T-helper 17 cell (primary cell): ENCODE measurements around the gene MUCL3. TPM values are rescaled to one million over a fixed set of nuclear protein-coding genes. Genes with fewer than 3 reads are reported as not detected.
A peak's percentile ranks its signal among the peaks of the same experiment; 100 is the strongest.
"Not testable (repeated sequence)": the region's sequence is repeated elsewhere in the genome, so short reads cannot be mapped to it uniquely, and the experiment has no call there.

Experiments used
- ATAC-seq: fragments of 150-1000 bp; cut with Tn5 transposase; 2 replicates; pipeline ENCODE4 v1.10.0; 2021; ENCODE audit warnings: mild to moderate bottlenecking, moderate library complexity
- DNase-seq, 3 donors: peaks; one replicate each; pipeline versions ENCODE4 v3.0.0 to v3.0.0-alpha.2; 2020 to 2021
- H3K9me3 ChIP-seq: one replicate; pipeline ENCODE4 v1.7.0; 2013; ENCODE audit warnings: low read length, mild to moderate bottlenecking; ENCODE audit not compliant: control insufficient read depth, poor library complexity, severe bottlenecking
- H3K27ac Mint-ChIP-seq: one replicate; pipeline ENCODE4 v1.8.0; 2022; ENCODE audit warnings: mild to moderate bottlenecking, moderate library complexity, mixed read lengths
- H3K27me3 Mint-ChIP-seq: one replicate; pipeline ENCODE4 v1.8.0; 2022; ENCODE audit warnings: mixed read lengths
- H3K36me3 Mint-ChIP-seq: one replicate; pipeline ENCODE4 v1.8.0; 2022; ENCODE audit warnings: low read depth, mixed read lengths
- H3K4me1 Mint-ChIP-seq: one replicate; pipeline ENCODE4 v1.8.0; 2022; ENCODE audit warnings: mild to moderate bottlenecking, mixed read lengths
- H3K4me3 Mint-ChIP-seq: one replicate; pipeline ENCODE4 v1.8.0; 2022; ENCODE audit warnings: mild to moderate bottlenecking, moderate library complexity, mixed read lengths
- total RNA-seq, 4 donors: library from RNA in 2 of 4; stranded (reverse) in 2 of 4; gene quantifications; one replicate each; pipeline ENCODE4 v1.2.3 and lab custom pipeline; 2022 to 2026

MUCL3 gene
- total RNA-seq, 2 donors from 2014 or later: not detected

DNA sequence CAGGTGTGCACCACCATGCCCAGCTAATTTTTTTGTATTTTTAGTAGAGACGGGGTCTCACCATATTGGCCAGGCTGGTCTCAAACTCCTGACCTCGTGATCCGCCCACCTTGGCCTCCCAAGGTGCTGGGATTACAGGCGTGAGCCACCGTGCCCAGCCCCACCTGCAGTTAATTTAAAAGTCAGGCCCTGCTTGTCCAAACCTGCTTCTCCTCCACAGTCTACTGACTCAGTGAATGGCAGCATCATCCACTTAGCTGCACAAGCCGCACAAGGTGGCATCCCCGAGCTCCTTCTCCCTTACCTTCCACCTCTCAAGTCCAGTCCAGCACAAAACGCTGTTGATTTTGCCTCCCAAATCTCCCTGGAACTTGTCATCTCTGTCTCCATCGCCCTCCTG is 38.6 kb upstream of the MUCL3 start:
- not testable (repeated sequence) for H3K36me3 Mint-ChIP-seq, ATAC-seq, DNase-seq, H3K27me3 Mint-ChIP-seq, H3K9me3 ChIP-seq, H3K4me1 Mint-ChIP-seq, H3K4me3 Mint-ChIP-seq
- peak overlapping the region; percentile 84 for H3K27ac Mint-ChIP-seq

DNA sequence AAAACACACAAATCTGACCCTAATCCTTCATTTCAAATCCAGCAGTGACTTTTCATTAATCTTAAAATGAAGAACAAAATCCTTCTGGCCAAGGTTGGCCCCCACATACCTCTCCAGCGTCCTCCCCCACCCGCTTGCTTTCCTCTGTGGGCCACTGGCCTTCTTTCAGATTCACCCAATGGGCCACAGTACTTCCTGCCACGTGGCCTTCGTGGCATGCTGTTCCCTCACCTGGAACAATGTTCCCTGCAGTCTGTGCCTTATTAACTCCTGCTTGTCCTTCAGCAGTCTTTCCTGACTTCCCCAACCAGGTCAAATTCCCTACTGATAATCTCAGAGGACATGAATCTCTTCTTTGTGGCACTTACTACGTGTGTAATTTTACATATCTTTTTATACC is 38.1 kb upstream of the MUCL3 start:
- peaks cover 4% of the 10 kb centered on the region for H3K36me3 Mint-ChIP-seq
- DNase-seq (no peak), ATAC-seq (no peak)
- peak overlapping the region; percentile 84 for H3K27ac Mint-ChIP-seq
- H3K27me3 Mint-ChIP-seq: no peaks in the 10 kb centered on the region
- peaks cover 10% of the 10 kb centered on the region for H3K4me1 Mint-ChIP-seq
- no peaks in the 10 kb centered on the region for H3K9me3 ChIP-seq
- H3K4me3 Mint-ChIP-seq: peak overlapping the region; percentile 28

DNA sequence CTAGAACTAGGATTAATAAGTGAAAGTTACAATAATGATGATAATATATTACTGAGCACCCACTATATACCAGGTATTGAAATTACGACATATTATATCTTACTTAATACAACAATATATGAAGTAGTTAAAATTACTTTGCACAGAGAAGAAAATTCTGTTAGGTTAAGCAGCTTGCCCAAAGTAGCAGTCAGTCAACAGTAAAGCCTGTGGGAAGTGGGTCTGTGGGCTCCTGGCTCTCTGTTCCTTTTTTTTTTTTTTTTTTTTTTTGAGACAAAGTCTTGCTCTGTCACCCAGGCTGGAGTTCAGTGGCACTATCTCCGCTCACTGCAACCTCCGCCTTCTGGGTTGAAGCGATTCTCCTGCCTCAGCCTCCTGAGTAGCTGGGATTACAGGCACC is 37.5 kb upstream of the MUCL3 start:
- peak overlapping the region; percentile 84 for H3K27ac Mint-ChIP-seq
- H3K27me3 Mint-ChIP-seq: no peaks in the 10 kb centered on the region
- no peak overlapping the region for H3K4me3 Mint-ChIP-seq

DNA sequence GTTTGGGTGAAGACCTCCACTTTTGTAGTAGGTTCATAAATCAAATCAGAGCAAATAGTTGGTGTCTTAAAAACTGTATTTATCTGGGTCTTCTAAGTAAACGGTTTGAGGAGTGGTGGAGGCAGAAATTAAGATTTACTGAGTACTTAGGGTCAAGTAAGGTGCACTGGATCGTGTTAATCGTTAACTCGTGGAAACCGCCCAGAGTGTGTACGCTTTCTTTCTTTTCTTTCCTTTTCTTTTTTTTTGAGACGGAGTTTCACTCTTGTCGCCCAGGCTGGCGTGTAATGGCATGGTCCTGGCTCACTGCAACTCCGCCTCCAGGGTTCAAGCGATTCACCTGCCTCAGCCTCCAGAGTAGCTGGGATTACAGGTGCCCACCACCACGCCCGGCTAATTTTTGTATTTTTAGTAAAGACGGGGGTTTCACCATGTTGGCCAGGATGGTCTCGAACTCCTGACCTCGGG is 33.4 kb upstream of the MUCL3 start:
- not testable (repeated sequence) for ATAC-seq, H3K27me3 Mint-ChIP-seq, H3K36me3 Mint-ChIP-seq, H3K9me3 ChIP-seq, DNase-seq
- H3K4me3 Mint-ChIP-seq: peak overlapping the region; percentile 99
- H3K27ac Mint-ChIP-seq: peak overlapping the region; percentile 92
- H3K4me1 Mint-ChIP-seq: peaks cover 29% of the 10 kb centered on the region

More for the DNA sequence above, 37.5 kb upstream of the MUCL3 start:
- ATAC-seq (no peak), DNase-seq (no peak)
- H3K4me1 Mint-ChIP-seq: peaks cover 15% of the 10 kb centered on the region
- H3K36me3 Mint-ChIP-seq: peaks cover 7% of the 10 kb centered on the region
- H3K9me3 ChIP-seq: no peaks in the 10 kb centered on the region

DNA sequence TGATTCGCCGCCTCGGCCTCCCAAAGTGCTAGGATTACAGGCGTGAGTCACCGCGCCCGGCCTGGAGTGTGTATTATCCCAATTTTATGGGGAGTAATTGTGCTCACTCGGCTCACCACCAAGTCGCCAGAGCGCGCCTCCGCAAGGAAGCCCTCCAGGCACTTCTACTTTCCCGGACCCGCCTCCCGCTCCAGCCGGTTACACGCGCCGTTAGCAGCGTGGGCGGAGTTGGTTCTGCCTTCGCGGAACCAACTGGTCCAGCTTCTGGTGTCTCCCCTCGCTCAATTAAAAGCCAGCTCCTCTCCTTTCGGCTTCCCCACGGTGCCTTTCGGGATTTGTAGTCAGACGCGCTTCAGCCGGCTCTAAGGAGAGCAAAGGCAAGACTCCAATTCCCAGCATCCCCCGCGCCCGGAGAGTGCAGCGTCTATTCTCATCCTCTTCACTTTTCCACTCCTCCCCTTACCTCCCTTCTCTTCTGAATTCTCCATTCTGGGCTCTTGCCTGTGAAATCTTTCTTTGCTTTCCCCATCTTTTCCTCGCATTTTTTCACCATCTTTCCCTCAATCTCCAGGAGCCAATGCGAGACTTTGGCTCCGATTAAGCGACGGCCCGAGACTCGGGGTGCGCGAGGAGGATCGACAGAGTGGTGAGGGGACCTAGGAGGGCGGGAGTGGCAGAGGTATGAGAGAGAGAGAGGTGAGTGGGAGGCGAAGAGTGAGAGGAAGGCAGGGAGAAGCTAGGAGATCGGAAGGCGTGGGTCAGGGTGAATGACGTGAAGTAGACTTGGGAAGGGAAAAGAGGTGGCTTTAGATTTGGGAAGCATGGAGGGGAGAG is 32.8 kb upstream of the MUCL3 start, which contains the start of gene GTF2H4:
TSS of gene GTF2H4 (plus strand) at position 450 of the 834 bp plus-strand sequence.
- H3K9me3 ChIP-seq: no peaks in the 10 kb centered on the region
- DNase-seq: peak; percentile 84 to 87 (median 87)
- ATAC-seq: peak; percentile 100
- peak within 1 kb of the TSS; percentile 92 for H3K27ac Mint-ChIP-seq
- peaks cover 24% of the 10 kb centered on the region for H3K4me1 Mint-ChIP-seq
- peaks cover 8% of the 10 kb centered on the region for H3K36me3 Mint-ChIP-seq
- peak within 1 kb of the TSS; percentile 99 for H3K4me3 Mint-ChIP-seq
- no peaks in the 10 kb centered on the region for H3K27me3 Mint-ChIP-seq

DNA sequence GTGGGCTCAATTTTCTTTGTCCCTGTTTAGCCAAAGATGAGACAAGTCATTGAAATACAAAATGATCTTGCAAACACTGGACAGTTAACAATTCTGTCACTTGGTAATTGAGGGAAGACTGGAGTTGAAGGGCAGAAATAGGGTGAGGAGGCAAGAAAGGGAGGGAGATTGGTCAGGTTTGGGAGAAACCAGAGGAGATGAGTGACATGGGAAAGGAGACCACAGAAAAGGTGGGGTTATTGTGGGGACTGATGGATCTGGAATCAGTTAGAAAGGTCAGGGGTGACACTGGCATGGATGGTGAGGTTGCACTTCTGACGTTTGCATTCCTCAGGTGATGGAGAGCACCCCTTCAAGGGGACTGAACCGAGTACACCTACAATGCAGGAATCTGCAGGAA is 32.1 kb upstream of the MUCL3 start:
- no peaks in the 10 kb centered on the region for H3K9me3 ChIP-seq
- peaks cover 27% of the 10 kb centered on the region for H3K4me1 Mint-ChIP-seq
- no peaks in the 10 kb centered on the region for H3K27me3 Mint-ChIP-seq
- no peak for ATAC-seq
- no peak for DNase-seq
- H3K4me3 Mint-ChIP-seq: peak overlapping the region; percentile 99
- H3K27ac Mint-ChIP-seq: peak overlapping the region; percentile 92
- peaks cover 8% of the 10 kb centered on the region for H3K36me3 Mint-ChIP-seq

DNA sequence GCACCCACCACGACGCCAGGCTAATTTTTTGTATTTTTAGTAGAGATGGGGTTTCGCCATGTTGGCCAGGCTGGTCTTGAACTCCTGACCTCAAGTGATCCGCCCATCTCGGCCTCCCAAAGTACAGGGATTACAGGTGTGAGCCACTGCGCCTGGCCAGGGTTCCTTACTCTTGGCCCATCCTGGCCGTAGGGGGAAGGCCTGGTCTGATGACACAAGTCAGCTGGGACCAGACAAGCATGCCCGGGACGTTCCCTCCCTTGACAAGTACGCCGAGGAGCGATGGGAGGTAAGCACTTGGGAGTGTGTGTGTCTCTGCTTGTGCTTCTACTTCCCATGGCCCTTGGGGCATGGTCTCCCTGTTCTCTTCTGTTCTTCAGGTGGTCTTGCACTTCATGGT is 30.3 kb upstream of the MUCL3 start:
- peaks cover 36% of the 10 kb centered on the region for H3K4me1 Mint-ChIP-seq
- not testable (repeated sequence) for H3K27ac Mint-ChIP-seq, H3K36me3 Mint-ChIP-seq

DNA sequence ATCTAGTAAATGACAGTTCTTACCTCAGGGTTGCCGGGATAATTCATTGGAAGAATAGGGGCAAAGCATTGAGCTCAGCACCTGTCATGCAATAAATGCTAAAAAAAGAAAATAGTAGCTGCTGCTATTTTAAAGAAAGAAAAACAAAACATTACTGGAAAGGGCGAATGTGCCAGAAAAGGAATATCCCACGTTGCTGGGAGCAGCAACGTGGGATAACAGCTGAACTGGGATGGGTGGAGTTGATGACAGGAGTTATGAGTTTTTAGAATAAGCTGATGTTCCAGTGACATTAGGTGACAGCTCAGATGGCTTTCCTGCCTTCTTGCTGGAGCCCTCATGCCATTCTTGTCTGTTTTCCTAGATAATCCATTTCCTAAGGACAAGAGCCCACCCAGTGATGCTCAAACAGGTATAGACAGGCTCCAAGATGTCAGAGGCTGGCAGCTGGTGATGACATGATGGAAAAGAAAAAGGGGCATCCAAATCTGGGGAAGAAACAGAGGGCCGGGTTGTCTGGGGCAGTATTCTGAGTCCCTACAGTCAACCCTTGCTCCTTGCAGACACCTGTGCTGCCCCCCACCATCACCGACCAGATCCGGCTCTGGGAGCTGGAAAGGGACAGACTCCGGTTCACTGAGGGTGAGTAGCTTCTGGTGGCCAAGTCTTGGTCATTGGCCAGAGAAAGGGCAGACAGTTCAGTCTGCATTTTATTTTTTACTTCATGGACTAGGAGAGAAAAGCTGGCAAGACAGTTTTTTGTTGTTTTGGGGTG is 27.8 kb upstream of the MUCL3 start:
- no peaks in the 10 kb centered on the region for H3K27me3 Mint-ChIP-seq
- H3K27ac Mint-ChIP-seq: no peak overlapping the region
- no peak for DNase-seq
- peak overlapping the region; percentile 94 for H3K4me3 Mint-ChIP-seq
- peaks cover 42% of the 10 kb centered on the region for H3K4me1 Mint-ChIP-seq
- ATAC-seq: no peak
- H3K36me3 Mint-ChIP-seq: peaks cover 8% of the 10 kb centered on the region
- H3K9me3 ChIP-seq: no peaks in the 10 kb centered on the region

More for the DNA sequence above, 30.3 kb upstream of the MUCL3 start:
- not testable (repeated sequence) for ATAC-seq, H3K27me3 Mint-ChIP-seq, DNase-seq, H3K4me3 Mint-ChIP-seq, H3K9me3 ChIP-seq

DNA sequence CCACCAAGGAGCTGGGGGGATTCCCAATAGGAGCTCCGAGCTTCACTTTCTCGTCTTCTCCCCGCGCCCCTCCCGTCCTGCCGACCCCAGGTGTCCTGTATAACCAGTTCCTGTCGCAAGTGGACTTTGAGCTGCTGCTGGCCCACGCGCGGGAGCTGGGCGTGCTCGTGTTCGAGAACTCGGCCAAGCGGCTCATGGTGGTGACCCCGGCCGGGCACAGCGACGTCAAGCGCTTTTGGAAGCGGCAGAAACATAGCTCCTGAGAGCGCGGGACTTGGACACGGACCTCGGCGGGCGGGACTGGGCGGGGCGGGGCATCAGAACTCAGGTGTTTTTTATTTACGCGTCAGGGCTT is 27.1 kb upstream of the MUCL3 start:
- Mint-ChIP-seq H3K27me3 (no peaks in the 10 kb centered on the region), H3K4me1 (peaks cover 36% of the 10 kb centered on the region), H3K36me3 (peaks cover 4% of the 10 kb centered on the region), H3K4me3 (peak overlapping the region; percentile 94), H3K27ac (no peak overlapping the region)
- H3K9me3 ChIP-seq: no peaks in the 10 kb centered on the region
- no peak for ATAC-seq
- no peak for DNase-seq

DNA sequence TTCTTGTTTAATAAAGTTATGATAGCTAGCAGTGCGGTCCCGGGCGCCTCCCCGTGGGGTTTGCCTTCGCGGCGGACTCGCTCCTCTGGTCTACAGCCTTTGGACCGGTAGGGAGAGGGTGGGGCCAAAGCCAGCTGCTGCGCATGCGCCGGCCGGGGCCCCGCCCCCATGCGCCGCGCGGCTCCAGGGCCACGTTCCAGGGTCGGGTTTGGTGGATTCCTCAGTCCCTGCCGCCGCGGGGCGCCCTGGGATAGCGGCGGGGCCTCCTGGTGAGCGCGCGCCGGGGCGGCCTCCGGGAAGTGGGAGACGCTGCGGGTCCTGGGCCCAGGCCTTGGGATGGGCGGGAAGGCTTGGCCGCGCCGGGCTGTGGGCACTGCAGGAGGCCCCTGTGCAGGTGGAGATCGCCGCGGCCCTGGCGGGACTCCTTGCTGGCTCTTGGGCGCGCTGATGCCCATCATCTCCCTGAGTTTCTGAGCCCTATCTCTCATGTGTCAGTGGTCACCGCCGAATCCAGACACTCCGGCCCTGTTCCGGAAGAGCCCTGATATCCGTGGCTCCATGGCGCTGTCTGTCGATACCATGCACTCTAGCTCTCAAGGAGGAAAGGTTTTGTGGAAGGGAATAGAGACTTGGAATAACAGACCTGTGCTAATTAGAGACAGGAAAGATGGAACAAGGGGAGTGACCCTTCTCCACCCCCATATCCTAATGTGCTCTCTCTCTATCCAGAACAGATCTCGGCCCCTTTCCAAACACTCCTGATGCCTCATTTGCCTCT is 26.5 kb upstream of the MUCL3 start, which contains the start of gene VARS2:
TSS of gene VARS2 (plus strand) at position 163 of the 778 bp plus-strand sequence. CDS start at position 762, 599 bp downstream.
- DNase-seq: peak; percentile 80 to 91 (median 88)
- peaks cover 4% of the 10 kb centered on the region for H3K36me3 Mint-ChIP-seq
- peak within 1 kb of the TSS; percentile 75 for H3K27ac Mint-ChIP-seq
- H3K27me3 Mint-ChIP-seq: no peaks in the 10 kb centered on the region
- H3K4me1 Mint-ChIP-seq: peaks cover 31% of the 10 kb centered on the region
- H3K9me3 ChIP-seq: no peaks in the 10 kb centered on the region
- peak within 1 kb of the TSS; percentile 94 for H3K4me3 Mint-ChIP-seq
- ATAC-seq: peak; percentile 98

DNA sequence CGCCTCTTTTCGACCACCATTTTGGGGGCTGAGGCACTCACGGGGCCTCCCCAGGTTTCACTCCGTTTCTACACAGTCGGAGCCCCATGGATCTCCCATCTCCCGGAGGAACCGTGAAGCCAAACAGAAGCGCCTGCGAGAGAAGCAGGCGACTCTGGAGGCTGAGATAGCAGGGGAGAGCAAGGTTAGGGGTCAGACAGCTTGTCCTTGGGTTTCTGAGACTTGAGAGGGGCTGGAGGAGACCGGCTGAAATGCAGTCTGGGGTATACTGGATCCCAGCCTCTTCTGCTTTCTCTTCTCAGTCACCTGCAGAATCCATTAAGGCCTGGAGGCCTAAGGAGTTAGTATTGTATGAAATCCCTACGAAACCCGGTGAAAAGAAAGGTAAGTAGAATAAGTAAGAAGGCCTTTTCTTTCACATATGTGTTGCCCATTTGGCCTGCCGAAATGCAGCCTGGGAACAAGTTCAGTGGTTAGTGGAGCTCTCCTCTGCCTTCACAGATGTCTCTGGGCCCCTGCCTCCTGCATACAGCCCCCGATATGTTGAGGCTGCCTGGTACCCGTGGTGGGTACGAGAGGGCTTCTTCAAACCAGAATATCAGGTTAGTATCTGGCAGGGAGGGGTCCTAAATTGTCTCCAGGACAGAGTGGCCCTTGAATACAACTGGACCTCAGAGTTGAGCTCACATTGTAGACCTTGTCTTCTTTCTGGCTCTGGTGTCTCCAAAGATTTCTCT is 25.8 kb upstream of the MUCL3 start:
- H3K27ac Mint-ChIP-seq: peak overlapping the region; percentile 75
- H3K27me3 Mint-ChIP-seq: no peaks in the 10 kb centered on the region

DNA sequence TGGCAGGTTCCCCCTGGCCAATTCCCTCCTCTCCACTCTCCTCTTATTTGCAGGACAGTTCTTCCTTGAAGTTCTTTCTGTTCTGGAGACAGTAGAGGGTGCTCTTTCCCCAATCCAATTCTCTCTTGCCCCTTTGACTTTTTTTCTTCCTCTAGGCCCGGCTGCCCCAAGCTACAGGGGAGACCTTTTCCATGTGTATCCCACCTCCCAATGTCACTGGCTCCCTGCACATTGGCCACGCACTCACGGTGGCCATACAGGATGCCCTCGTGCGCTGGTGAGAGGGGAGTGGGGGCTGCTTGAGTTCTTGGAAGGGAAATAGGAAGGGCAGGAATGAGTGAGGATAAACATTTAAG is 25.2 kb upstream of the MUCL3 start:
- no peak for ATAC-seq
- Mint-ChIP-seq H3K4me3 (peak overlapping the region; percentile 94), H3K27me3 (no peaks in the 10 kb centered on the region), H3K27ac (peak overlapping the region; percentile 75), H3K36me3 (peaks cover 6% of the 10 kb centered on the region), H3K4me1 (peaks cover 31% of the 10 kb centered on the region)
- no peak for DNase-seq
- no peaks in the 10 kb centered on the region for H3K9me3 ChIP-seq

More for the DNA sequence above, 25.8 kb upstream of the MUCL3 start:
- DNase-seq (no peak), ATAC-seq (no peak)
- Mint-ChIP-seq H3K4me1 (peaks cover 31% of the 10 kb centered on the region), H3K36me3 (peaks cover 6% of the 10 kb centered on the region), H3K4me3 (peak overlapping the region; percentile 94)
- no peaks in the 10 kb centered on the region for H3K9me3 ChIP-seq
